HepG2 (cell line): ENCODE data around the gene PTAR1. TPM values are rescaled to one million over a fixed set of nuclear protein-coding genes. Genes with fewer than 3 reads are reported as not detected.

Experiments
- ETV5 ChIP-seq: IDR thresholded peaks from 2 replicates; pipeline ENCODE4 v1.6.1; 2018; ENCODE audit warnings: missing biosample characterization, missing genetic modification reagents, inconsistent platforms, borderline replicate concordance
- FOXA1 ChIP-seq, 2 experiments: fragments of 450-650 bp in 1 of 2; sonication (generic) in 1 of 2; formaldehyde crosslinking in 1 of 2; IDR thresholded peaks; 2 replicates each; pipeline versions ENCODE4 v1.4.0 to v1.6.1; 2016 to 2020; ENCODE audit warnings: missing genetic modification reagents in 1 of 2
- HOXA7 ChIP-seq: sonication (generic); formaldehyde crosslinking; IDR thresholded peaks from 2 replicates; pipeline ENCODE4 v1.8.1; 2022; ENCODE audit warnings: mild to moderate bottlenecking, missing genetic modification reagents, moderate library complexity
- IRF2 ChIP-seq: IDR thresholded peaks from 2 replicates; pipeline ENCODE4 v1.6.1; 2018; ENCODE audit warnings: missing genetic modification reagents, missing compliant biosample characterization
- MIXL1 ChIP-seq: IDR thresholded peaks from 2 replicates; pipeline ENCODE4 v1.6.1; 2016
- NFATC3 ChIP-seq: sonication (generic); formaldehyde crosslinking; IDR thresholded peaks from 2 replicates; pipeline ENCODE4 v1.5.1; 2020; ENCODE audit warnings: mild to moderate bottlenecking, missing genetic modification reagents
- NFRKB ChIP-seq: fragments of 450-650 bp; IDR thresholded peaks from 2 replicates; pipeline ENCODE4 v1.6.1; 2017
- NFYC ChIP-seq: IDR thresholded peaks from 2 replicates; pipeline ENCODE4 v1.6.1; 2016; ENCODE audit warnings: missing genetic modification reagents, missing compliant biosample characterization
- ZNF20 ChIP-seq: sonication (generic); formaldehyde crosslinking; IDR thresholded peaks from 2 replicates; pipeline ENCODE4 v1.4.0; 2020; ENCODE audit warnings: mild to moderate bottlenecking, moderate library complexity, missing genetic modification reagents
- ZNF251 ChIP-seq: sonication (generic); formaldehyde crosslinking; IDR thresholded peaks from 2 replicates; pipeline ENCODE4 v1.9.0; 2021; ENCODE audit warnings: mild to moderate bottlenecking, missing genetic modification reagents
- ZNF451 ChIP-seq: sonication (generic); formaldehyde crosslinking; IDR thresholded peaks from 2 replicates; pipeline ENCODE4 v1.5.0; 2020; ENCODE audit warnings: mild to moderate bottlenecking, missing genetic modification reagents
- ZNF839 ChIP-seq: sonication (generic); formaldehyde crosslinking; IDR thresholded peaks from 2 replicates; pipeline ENCODE4 v1.4.0; 2020; ENCODE audit warnings: missing genetic modification reagents, mild to moderate bottlenecking, borderline replicate concordance
- ZNF850 ChIP-seq: sonication (generic); formaldehyde crosslinking; conservative IDR thresholded peaks from 2 replicates; pipeline ENCODE4 v1.9.0; 2021; ENCODE audit warnings: mild to moderate bottlenecking, missing genetic modification reagents
- polyA plus RNA-seq, 8 experiments: library from polyadenylated mRNA; depleted of rRNA in 3 of 8; stranded (reverse) in 7 of 8; unstranded in 1 of 8; fragments of >200 nt; fragmentation: Illumina TruSeq in 4 of 8; extraction: Trizol in 4 of 8; gene quantifications; 2 replicates each; pipeline versions ENCODE4 v1.2.1 to v1.2.3, GENCODE V29; 2011 to 2016; ENCODE audit warnings: low read depth in 4 of 8, missing spikeins in 1 of 8, mixed read lengths in 1 of 8; ENCODE audit not compliant: insufficient read depth in 1 of 8
- total RNA-seq, 5 experiments: library from RNA; depleted of rRNA; stranded (reverse); fragments of >200 nt; fragmentation: Illumina TruSeq; extraction: Trizol; gene quantifications; 2 replicates each; pipeline ENCODE4 v1.2.3, GENCODE V29; 2016; ENCODE audit warnings: low read depth in 1 of 5
- TF ChIP-seq, protein P1 (sequence below): sonication (generic); formaldehyde crosslinking; IDR thresholded peaks from 2 replicates; pipeline ENCODE4 v1.5.1; 2020; ENCODE audit warnings: missing genetic modification reagents, mild to moderate bottlenecking, borderline replicate concordance
- TF ChIP-seq, protein P2 (sequence below), 2 experiments: fragments of 450-650 bp in 1 of 2; sonication (generic) in 1 of 2; formaldehyde crosslinking in 1 of 2; IDR thresholded peaks; 2 replicates each; pipeline versions ENCODE4 v1.6.1 to v1.8.0; 2016 to 2022; ENCODE audit warnings: antibody characterized with exemption in 1 of 2, mild to moderate bottlenecking in 1 of 2, missing genetic modification reagents in 1 of 2
- TF ChIP-seq, protein P3 (sequence below), 2 experiments: fragments of 450-650 bp in 1 of 2; sonication (generic) in 1 of 2; formaldehyde crosslinking; IDR thresholded peaks; 2 replicates each; pipeline versions ENCODE4 v1.5.0 to v1.8.0; 2020 to 2022; ENCODE audit warnings: mild to moderate bottlenecking in 1 of 2, missing genetic modification reagents in 1 of 2

The PTAR1 gene
- total and polyA plus RNA-seq, 2 of the 13 experiments (the other 11 are each of a cell fraction or from before 2014, with no cell fraction given), result 26.5 to 42.1 TPM

DNA sequence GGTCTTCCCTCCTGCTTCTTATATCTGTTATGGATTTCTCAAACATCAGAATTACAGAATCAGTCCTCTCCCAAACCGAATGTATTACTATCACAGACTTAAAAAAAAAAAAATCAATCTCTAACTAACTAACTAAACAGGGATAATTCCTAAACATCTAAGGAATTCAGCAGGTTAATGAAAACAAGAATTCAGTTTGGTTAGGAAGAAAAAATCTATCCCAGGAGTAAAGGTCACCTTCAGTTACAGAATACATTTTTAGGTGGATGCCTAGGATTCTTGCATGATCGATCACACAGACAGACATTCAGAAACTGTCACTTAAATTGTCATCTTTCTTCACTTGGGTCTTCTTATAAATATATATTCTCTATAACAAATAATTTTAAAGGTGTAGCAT is 11.5 kb downstream of the PTAR1 start (continued):
- TF ChIP-seq ZNF839 (CRISPR knock-in tag), result no peak
- TF ChIP-seq NFYC, result no peak
- peak; percentile 95 for TF ChIP-seq MIXL1 (CRISPR knock-in tag)
- no peak for TF ChIP-seq ETV5 (CRISPR knock-in tag)
- no peak for TF ChIP-seq FOXA1 (IDR thresholded peaks at IDR 0.05)
- 0 out of 2 replicates have a peak, but pooled peaks have one; percentile 19 for TF ChIP-seq FOXA1 (CRISPR knock-in tag; IDR thresholded peaks at IDR 0.05)
- TF ChIP-seq, protein P1, sequence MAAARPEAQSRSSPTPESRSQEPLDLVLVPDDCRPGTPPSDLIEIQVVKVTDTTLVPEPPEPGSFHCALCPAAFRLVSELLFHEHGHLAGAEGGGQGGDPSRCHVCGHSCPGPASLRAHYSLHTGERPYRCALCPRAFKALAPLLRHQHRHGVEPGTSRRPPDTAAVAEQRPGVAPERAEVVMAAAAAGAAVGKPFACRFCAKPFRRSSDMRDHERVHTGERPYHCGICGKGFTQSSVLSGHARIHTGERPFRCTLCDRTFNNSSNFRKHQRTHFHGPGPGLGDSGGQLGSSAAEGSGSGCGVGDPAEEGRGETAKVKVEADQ (CRISPR knock-in tag), result no peak
- no peak for TF ChIP-seq HOXA7 (CRISPR knock-in tag)
- TF ChIP-seq ZNF451, result no peak
- TF ChIP-seq, protein P2, sequence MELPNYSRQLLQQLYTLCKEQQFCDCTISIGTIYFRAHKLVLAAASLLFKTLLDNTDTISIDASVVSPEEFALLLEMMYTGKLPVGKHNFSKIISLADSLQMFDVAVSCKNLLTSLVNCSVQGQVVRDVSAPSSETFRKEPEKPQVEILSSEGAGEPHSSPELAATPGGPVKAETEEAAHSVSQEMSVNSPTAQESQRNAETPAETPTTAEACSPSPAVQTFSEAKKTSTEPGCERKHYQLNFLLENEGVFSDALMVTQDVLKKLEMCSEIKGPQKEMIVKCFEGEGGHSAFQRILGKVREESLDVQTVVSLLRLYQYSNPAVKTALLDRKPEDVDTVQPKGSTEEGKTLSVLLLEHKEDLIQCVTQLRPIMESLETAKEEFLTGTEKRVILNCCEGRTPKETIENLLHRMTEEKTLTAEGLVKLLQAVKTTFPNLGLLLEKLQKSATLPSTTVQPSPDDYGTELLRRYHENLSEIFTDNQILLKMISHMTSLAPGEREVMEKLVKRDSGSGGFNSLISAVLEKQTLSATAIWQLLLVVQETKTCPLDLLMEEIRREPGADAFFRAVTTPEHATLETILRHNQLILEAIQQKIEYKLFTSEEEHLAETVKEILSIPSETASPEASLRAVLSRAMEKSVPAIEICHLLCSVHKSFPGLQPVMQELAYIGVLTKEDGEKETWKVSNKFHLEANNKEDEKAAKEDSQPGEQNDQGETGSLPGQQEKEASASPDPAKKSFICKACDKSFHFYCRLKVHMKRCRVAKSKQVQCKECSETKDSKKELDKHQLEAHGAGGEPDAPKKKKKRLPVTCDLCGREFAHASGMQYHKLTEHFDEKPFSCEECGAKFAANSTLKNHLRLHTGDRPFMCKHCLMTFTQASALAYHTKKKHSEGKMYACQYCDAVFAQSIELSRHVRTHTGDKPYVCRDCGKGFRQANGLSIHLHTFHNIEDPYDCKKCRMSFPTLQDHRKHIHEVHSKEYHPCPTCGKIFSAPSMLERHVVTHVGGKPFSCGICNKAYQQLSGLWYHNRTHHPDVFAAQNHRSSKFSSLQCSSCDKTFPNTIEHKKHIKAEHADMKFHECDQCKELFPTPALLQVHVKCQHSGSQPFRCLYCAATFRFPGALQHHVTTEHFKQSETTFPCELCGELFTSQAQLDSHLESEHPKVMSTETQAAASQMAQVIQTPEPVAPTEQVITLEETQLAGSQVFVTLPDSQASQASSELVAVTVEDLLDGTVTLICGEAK (IDR thresholded peaks at IDR 0.05), result no peak
- TF ChIP-seq, protein P2 (CRISPR knock-in tag; IDR thresholded peaks at IDR 0.05), result no peak
- TF ChIP-seq ZNF251 (CRISPR knock-in tag), result no peak
- TF ChIP-seq, protein P3, sequence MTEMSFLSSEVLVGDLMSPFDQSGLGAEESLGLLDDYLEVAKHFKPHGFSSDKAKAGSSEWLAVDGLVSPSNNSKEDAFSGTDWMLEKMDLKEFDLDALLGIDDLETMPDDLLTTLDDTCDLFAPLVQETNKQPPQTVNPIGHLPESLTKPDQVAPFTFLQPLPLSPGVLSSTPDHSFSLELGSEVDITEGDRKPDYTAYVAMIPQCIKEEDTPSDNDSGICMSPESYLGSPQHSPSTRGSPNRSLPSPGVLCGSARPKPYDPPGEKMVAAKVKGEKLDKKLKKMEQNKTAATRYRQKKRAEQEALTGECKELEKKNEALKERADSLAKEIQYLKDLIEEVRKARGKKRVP (CRISPR knock-in tag; IDR thresholded peaks at IDR 0.05), result no peak
- TF ChIP-seq NFRKB, result no peak
- TF ChIP-seq NFATC3 (CRISPR knock-in tag), result no peak
- no peak for TF ChIP-seq ZNF20 (CRISPR knock-in tag)
- peak; percentile 49; the same call in 1 of the 2 replicates for TF ChIP-seq IRF2 (CRISPR knock-in tag)
- TF ChIP-seq ZNF850, result no peak
